Neural cell (in vitro differentiated cells): ENCODE data around the gene OR1F1.

Experiments used
- CTCF ChIP-seq: fragments of 450-650 bp; IDR thresholded peaks from 2 replicates; pipeline ENCODE4 v1.5.1; 2014; ENCODE audit warnings: antibody characterized with exemption, mild to moderate bottlenecking, moderate library complexity; ENCODE audit not compliant: poor library complexity, severe bottlenecking
- EP300 ChIP-seq: fragments of 450-650 bp; conservative IDR thresholded peaks from 2 replicates; pipeline ENCODE4 v1.6.1; 2014; ENCODE audit warnings: antibody characterized with exemption, mild to moderate bottlenecking, moderate library complexity; ENCODE audit not compliant: poor library complexity, severe bottlenecking
- EZH2 ChIP-seq: fragments of 200-600, 300-800 bp; shearing (Covaris generic), sonication (generic); IDR thresholded peaks from 2 replicates; pipeline ENCODE4 v1.6.1; 2014; ENCODE audit warnings: antibody characterized with exemption, low read length, borderline replicate concordance, mild to moderate bottlenecking; ENCODE audit not compliant: insufficient read depth, poor library complexity, severe bottlenecking
- POLR2AphosphoS5 ChIP-seq: IDR thresholded peaks from 2 replicates; pipeline ENCODE4 v1.6.1; 2012
- RAD21 ChIP-seq: fragments of 450-650 bp; conservative IDR thresholded peaks from 2 replicates; pipeline ENCODE4 v1.6.1; 2014; ENCODE audit warnings: antibody characterized with exemption, mild to moderate bottlenecking, moderate library complexity

GRCh38 chr16:3188675-3188924, 596 bp downstream of the OR1F1 start:
- TF ChIP-seq CTCF (no peak), POLR2AphosphoS5 (no peak), EP300 (no peak), RAD21 (no peak), EZH2 (no peak)
